Activated T-helper 17 cell treated with anti-CD3 and anti-CD28 coated beads, Interleukin-2, amount 50 U/mL, for 72 hours (primary cell): ENCODE results near the gene USP6. TPM values are rescaled to one million over a fixed set of nuclear protein-coding genes. Genes with fewer than 3 reads are reported as not detected.
"Not testable (repeated sequence)": the region's sequence is repeated elsewhere in the genome, so short reads cannot be mapped to it uniquely, and the experiment has no call there.

Source experiments
- ATAC-seq: fragments of 150-1000 bp; cut with Tn5 transposase; replicated peaks from 2 replicates; pipeline ENCODE4 v1.10.0; 2021; ENCODE audit warnings: mild to moderate bottlenecking, moderate library complexity
- H3K27ac Mint-ChIP-seq: one replicate; pipeline ENCODE4 v1.8.0; 2022; ENCODE audit warnings: mixed read lengths
- H3K27me3 Mint-ChIP-seq: one replicate; pipeline ENCODE4 v1.8.0; 2022; ENCODE audit warnings: mixed read lengths
- H3K36me3 Mint-ChIP-seq: one replicate; pipeline ENCODE4 v1.8.0; 2022; ENCODE audit warnings: low read depth, mild to moderate bottlenecking, mixed read lengths
- H3K4me1 Mint-ChIP-seq: one replicate; pipeline ENCODE4 v1.8.0; 2022; ENCODE audit warnings: mixed read lengths
- H3K4me3 Mint-ChIP-seq: one replicate; pipeline ENCODE4 v1.8.0; 2022; ENCODE audit warnings: mild to moderate bottlenecking, mixed read lengths
- H3K9me3 Mint-ChIP-seq: one replicate; pipeline ENCODE4 v1.8.0; 2022; ENCODE audit warnings: mixed read lengths
- total RNA-seq, 2 donors: library from RNA; stranded (reverse); gene quantifications; one replicate each; pipeline ENCODE4 v1.2.3, GENCODE V29; 2022

Gene USP6
- under 1 TPM; 0.06 to 0.08 TPM for total RNA-seq

DNA sequence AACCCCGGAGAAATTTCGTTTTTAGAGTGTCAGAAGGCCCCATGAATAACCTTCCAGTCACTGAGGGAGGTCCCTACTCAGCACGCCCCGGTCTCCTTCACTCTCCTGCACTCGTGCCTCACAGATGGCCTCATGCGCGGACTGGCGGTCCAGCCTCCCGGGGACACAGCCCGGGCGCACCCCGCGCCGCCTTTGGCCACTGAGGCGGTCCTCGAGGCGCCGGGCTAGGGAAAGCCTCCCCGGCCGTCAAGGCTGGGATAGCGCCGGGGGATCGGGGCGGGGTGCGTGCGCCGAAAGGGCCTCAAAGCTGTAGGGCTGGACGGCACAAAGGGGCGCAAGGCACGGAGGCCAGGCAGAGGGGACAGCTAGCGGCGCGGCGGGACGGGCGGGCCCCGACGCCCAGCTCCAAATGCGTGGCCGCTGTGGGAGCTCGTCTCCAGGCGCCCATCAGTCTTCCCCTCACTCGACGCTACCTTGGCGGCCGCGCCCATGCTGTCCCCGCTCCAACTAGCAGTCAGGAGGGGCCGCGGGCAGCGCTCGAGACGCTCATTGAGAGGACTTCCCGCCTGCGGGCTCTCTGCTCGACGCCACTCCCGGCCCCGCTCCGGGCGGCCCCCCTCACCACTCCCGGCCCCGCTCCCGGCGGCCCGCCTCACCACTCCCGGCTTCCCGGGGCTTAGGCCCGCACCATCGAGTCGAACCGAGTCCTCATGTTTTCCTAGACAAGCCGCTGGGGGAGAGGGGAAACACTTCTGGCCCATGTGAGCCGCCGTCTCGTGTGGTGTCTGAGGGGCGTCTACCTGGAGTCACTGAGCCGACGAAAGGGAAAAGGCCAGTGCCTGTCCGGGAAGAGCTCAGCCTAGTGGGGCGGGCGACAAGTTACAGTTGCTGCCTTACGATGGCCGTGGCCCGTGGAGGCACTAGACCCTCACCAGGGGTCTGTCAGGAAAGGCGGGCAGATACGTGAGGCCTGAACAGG, at the start of gene USP6:
USP6 (plus strand) TSS at position 360 of the 979 bp plus-strand sequence. CDS start 14,336 bp downstream, outside the sequence.
- peaks cover 2% of the 10 kb centered on the region for H3K4me1 Mint-ChIP-seq
- H3K36me3 Mint-ChIP-seq = peaks cover 27% of the 10 kb centered on the region
- no peak for ATAC-seq
- H3K9me3 Mint-ChIP-seq = no peaks in the 10 kb centered on the region
- H3K27ac Mint-ChIP-seq = no peak within 1 kb of the TSS
- peaks cover 15% of the 10 kb centered on the region for H3K27me3 Mint-ChIP-seq
- no peak within 1 kb of the TSS for H3K4me3 Mint-ChIP-seq

- Mint-ChIP-seq H3K36me3 (no peaks in the 10 kb centered on the region), H3K27me3 (no peaks in the 10 kb centered on the region), H3K4me1 (no peaks in the 10 kb centered on the region), H3K4me3 (no peak overlapping the region), H3K27ac (no peak overlapping the region), H3K9me3 (no peaks in the 10 kb centered on the region)
- ATAC-seq = no peak
Measured at GRCh38 chr17:5068236-5068635, 47.6 kb upstream of the USP6 start.

- no peak overlapping the region for H3K27ac Mint-ChIP-seq
- no peaks in the 10 kb centered on the region for H3K27me3 Mint-ChIP-seq
Measured at GRCh38 chr17:5069724-5070123, 46.1 kb upstream of the USP6 start.

DNA sequence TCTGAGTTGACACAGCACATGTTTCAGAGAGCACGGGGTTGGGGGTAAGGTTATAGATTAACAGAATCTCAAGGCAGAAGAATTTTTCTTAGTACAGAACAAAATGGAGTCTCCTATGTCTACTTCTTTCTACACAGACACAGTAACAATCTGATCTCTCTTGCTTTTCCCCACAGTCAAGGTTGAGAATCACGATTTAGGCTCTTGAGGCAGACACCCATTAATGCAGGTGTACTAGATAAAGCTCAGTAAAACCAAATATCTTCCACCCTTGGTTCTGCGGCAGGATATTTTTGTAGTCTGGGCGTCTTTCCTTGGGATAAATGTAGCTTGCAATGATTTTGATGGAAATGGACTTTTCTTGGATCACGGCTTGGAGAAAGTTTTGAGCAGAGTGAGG, 40.4 kb upstream of the USP6 start:
- ATAC-seq, H3K36me3 Mint-ChIP-seq, H3K4me3 Mint-ChIP-seq, H3K27me3 Mint-ChIP-seq, H3K9me3 Mint-ChIP-seq, H3K27ac Mint-ChIP-seq: not testable (repeated sequence)
- peaks cover 16% of the 10 kb centered on the region for H3K4me1 Mint-ChIP-seq

More at GRCh38 chr17:5069724-5070123, 46.1 kb upstream of the USP6 start:
- Mint-ChIP-seq H3K4me3 (no peak overlapping the region), H3K36me3 (no peaks in the 10 kb centered on the region), H3K4me1 (no peaks in the 10 kb centered on the region), H3K9me3 (no peaks in the 10 kb centered on the region)
- ATAC-seq = no peak

GRCh38 chr17:5077275-5077674, 38.6 kb upstream of the USP6 start:
- ATAC-seq, H3K9me3 Mint-ChIP-seq, H3K36me3 Mint-ChIP-seq, H3K27me3 Mint-ChIP-seq, H3K27ac Mint-ChIP-seq: not testable (repeated sequence)
- Mint-ChIP-seq H3K4me3 (peak overlapping the region; percentile 79), H3K4me1 (peaks cover 20% of the 10 kb centered on the region)

DNA sequence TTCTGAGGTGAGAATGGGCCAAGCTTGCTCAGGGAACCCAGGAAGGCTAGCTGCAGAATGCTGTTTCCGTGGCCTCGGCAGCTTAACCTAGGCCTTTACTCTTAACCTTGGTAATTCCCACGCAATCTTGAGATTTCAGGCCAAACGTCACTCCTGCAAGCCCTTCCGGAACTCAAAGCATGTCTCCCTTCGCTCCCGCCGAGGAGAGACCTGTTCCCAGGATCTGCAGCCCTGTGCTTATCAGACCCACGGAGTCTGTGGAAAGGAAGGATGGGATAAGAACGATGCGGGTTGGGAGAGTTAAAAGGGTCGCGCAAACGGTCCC, 38.1 kb upstream of the USP6 start:
- peaks cover under 1% of the 10 kb centered on the region for H3K9me3 Mint-ChIP-seq
- no peak for ATAC-seq

DNA sequence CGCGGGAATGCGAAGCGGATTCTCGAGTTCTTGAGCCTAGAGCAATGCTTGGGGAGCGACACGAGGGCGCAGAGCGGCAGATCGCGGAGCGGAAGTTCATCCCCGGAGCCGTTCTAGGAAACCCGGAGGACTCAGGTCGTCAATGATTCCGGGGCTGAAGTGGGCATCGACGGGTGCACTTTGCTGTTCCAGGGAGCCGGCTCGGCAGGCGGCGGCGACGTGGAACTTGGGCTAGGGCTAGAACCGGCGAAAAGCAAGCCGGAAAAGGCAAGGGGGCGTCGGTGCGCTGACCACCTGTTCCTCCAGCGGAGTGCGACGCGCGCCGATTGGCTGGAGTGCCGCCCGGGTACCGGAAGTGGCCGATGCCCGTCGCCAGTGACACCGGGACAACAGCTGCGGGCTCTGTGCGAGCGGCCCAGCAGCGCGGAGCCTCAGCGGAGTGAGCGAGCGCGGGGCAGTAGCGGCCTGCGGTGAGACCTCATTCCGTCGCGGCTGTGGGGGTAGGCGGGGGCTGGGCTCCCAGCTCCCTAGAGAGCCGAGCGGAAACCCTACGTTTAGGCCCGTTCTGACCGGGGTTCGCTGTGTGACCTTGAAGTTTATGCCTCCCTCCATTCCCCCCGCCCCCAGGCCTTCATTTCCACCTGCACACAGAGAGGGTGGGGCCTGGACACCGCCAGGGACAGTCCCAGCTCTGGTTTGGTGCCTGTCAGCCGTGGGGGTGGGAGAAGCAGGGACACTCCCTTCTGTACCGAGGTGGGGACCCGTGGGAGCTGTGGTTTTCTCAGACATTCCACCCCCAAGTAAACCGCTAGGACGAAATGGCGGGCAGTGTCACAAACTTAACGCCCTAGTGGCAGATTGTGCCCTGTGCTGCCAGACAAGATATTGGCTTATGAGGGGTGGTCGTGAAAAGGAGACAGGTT, 37.5 kb upstream of the USP6 start, which contains the start of gene ZFP3:
ZFP3 (plus strand) TSS at position 362 of the 923 bp plus-strand sequence. CDS start 13,038 bp downstream, outside the sequence.
- Mint-ChIP-seq H3K27ac (peak within 1 kb of the TSS; percentile 41), H3K4me3 (peak within 1 kb of the TSS; percentile 79), H3K4me1 (peaks cover 20% of the 10 kb centered on the region), H3K27me3 (no peaks in the 10 kb centered on the region), H3K36me3 (peaks cover 6% of the 10 kb centered on the region), H3K9me3 (peaks cover 4% of the 10 kb centered on the region)
- peak; percentile 92 for ATAC-seq

More for the DNA sequence above, 38.1 kb upstream of the USP6 start:
- peak overlapping the region; percentile 41 for H3K27ac Mint-ChIP-seq
- H3K27me3 Mint-ChIP-seq = no peaks in the 10 kb centered on the region
- peak overlapping the region; percentile 79 for H3K4me3 Mint-ChIP-seq
- peaks cover 20% of the 10 kb centered on the region for H3K4me1 Mint-ChIP-seq
- H3K36me3 Mint-ChIP-seq = peaks cover 6% of the 10 kb centered on the region

GRCh38 chr17:5080591-5080990, 35.2 kb upstream of the USP6 start:
- ATAC-seq = no peak
- H3K27me3 Mint-ChIP-seq = no peaks in the 10 kb centered on the region
- no peak overlapping the region for H3K27ac Mint-ChIP-seq
- peaks cover 23% of the 10 kb centered on the region for H3K4me1 Mint-ChIP-seq
- peaks cover 8% of the 10 kb centered on the region for H3K9me3 Mint-ChIP-seq
- H3K4me3 Mint-ChIP-seq = no peak overlapping the region
- peaks cover 18% of the 10 kb centered on the region for H3K36me3 Mint-ChIP-seq

DNA sequence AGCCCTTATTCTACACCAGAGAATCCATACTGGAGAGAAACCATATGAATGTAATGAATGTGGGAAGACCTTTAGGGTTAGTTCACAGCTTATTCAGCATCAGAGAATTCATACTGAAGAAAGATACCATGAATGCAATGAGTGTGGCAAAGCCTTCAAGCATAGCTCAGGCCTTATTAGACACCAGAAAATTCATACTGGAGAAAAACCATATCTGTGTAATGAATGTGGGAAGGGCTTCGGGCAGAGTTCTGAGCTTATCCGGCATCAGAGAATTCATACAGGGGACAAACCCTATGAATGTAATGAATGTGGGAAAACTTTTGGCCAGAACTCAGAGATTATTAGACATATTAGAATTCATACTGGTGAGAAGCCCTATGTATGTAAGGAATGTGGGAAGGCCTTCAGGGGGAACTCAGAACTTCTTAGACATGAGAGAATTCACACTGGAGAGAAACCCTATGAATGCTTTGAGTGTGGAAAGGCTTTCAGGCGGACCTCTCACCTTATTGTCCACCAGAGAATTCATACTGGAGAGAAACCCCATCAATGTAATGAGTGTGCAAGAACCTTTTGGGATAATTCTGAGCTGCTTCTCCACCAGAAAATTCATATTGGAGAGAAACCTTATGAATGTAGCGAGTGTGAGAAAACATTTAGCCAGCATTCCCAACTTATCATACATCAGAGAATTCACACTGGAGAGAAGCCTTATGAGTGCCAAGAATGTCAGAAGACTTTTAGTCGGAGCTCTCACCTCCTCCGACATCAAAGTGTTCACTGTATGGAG, 23.4 kb upstream of the USP6 start:
- Mint-ChIP-seq H3K36me3 (peaks cover 76% of the 10 kb centered on the region), H3K4me1 (no peaks in the 10 kb centered on the region), H3K27ac (no peak overlapping the region), H3K9me3 (peaks cover 47% of the 10 kb centered on the region), H3K4me3 (no peak overlapping the region), H3K27me3 (peaks cover 14% of the 10 kb centered on the region)
- ATAC-seq = no peak

GRCh38 chr17:5096731-5097100, 19.1 kb upstream of the USP6 start:
- Mint-ChIP-seq H3K9me3 (peaks cover 29% of the 10 kb centered on the region), H3K27ac (no peak overlapping the region), H3K4me3 (peak overlapping the region; percentile 31), H3K27me3 (peaks cover 14% of the 10 kb centered on the region), H3K4me1 (no peaks in the 10 kb centered on the region), H3K36me3 (peaks cover 34% of the 10 kb centered on the region)
- ATAC-seq = no peak

DNA sequence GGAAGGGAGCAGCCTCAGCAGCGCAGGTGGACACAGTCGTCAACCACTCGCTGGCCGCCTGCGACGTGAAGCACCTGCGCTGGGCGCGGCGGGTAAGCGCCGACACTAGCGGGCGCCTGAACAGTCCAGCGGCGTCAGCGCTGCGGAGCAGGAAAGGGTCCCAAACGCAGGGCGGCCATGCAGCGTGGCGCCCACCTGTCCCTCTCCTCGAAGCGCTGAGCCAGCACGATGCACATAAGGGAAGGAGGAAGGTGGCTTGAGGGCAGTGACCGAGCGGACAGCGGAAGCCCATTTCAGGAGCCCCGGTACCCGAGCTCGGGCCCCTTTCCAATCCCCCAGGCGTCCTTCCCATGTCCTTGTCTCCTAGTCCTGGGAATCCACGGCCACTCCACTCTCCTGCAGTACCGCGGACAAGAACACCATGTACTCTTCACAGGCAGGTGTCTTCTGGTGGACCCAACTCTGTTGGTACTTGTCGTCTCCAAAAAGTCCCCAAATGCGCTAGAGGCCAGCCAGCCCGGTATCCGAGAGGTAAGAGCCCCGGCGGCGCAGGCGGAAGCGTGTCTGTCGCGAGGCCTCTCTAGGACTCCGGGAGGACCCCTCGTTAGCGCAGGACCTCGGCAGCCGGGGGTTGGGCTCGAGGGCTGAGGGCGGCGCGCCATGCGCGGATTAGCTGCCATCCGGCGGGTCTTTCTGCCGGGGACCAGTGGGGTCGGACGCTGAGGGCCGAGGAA, 18.6 kb upstream of the USP6 start:
- H3K27ac Mint-ChIP-seq = no peak overlapping the region
- H3K4me1 Mint-ChIP-seq = no peaks in the 10 kb centered on the region
- peak overlapping the region; percentile 31 for H3K4me3 Mint-ChIP-seq
- ATAC-seq = no peak
- H3K36me3 Mint-ChIP-seq = peaks cover 28% of the 10 kb centered on the region
- peaks cover 25% of the 10 kb centered on the region for H3K9me3 Mint-ChIP-seq
- peaks cover 14% of the 10 kb centered on the region for H3K27me3 Mint-ChIP-seq

DNA sequence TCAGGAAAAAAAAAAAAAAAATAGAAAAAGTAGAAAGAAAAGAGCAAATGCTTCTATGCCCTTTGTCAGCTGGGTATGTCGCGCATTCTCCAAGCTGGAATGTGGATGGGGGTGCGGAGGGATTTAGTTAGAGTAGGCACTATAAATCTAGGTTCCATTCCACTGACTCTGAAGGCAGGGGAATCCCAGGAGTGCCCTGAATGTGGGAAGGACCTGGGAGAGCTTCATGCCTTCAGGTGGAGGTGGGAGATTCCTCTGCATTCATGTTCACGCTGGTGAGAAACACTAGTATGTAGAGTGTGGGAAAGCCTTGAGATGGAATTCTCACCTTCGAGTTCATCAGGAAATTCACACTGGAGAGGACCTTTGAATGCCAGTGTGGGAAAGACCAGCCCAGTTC, 16.6 kb upstream of the USP6 start:
- Mint-ChIP-seq H3K4me1 (no peaks in the 10 kb centered on the region), H3K27me3 (peaks cover 14% of the 10 kb centered on the region), H3K36me3 (peaks cover 18% of the 10 kb centered on the region), H3K9me3 (peaks cover 14% of the 10 kb centered on the region), H3K4me3 (no peak overlapping the region), H3K27ac (no peak overlapping the region)
- no peak for ATAC-seq

DNA sequence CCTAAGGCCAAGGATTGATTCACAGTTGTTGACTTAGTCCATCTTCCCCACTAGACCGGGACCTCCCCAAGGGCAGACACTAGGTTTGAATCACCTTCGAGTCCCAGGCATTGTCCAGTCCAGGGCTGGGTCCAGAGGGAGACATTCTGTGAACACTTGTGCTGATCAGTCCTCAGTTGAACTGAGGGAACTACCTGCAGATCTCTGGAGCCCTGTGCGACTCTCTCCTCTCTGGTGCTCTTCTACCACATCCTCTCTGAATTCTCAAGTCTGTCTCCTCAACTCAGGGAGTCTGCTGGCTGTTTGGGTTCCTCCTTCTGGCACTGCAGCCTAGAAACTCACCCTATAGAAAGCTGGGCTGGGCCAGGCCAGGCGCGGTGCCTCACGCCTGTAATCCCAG, 15.0 kb upstream of the USP6 start:
- H3K27ac Mint-ChIP-seq = no peak overlapping the region
- peaks cover 26% of the 10 kb centered on the region for H3K36me3 Mint-ChIP-seq
- H3K4me3 Mint-ChIP-seq = no peak overlapping the region
- no peaks in the 10 kb centered on the region for H3K4me1 Mint-ChIP-seq
- H3K9me3 Mint-ChIP-seq = peaks cover 7% of the 10 kb centered on the region
- ATAC-seq = no peak
- peaks cover 10% of the 10 kb centered on the region for H3K27me3 Mint-ChIP-seq
